Measurements from ENCODE around the gene PNLIPRP3.
"Not testable (repeated sequence)": the region's sequence is repeated elsewhere in the genome, so short reads cannot be mapped to it uniquely, and the experiment has no call there.

Gene PNLIPRP3

GRCh38 chr10:116427671-116428070 lies at the start of gene PNLIPRP3:
Gene PNLIPRP3 (plus strand): TSS chr10:116427847. CDS start chr10:116428013, 166 bp downstream.
- no peak for DNase-seq

- no peak for DNase-seq
Observed at GRCh38 chr10:116382290-116382689, 45.4 kb upstream of the PNLIPRP3 start.

- DNase-seq: no peak
Observed at GRCh38 chr10:116385311-116385710, 42.3 kb upstream of the PNLIPRP3 start.

GRCh38 chr10:116385994-116386809 lies 41.4 kb upstream of the PNLIPRP3 start:
- no peak for DNase-seq

- DNase-seq: not testable (repeated sequence)
Observed at GRCh38 chr10:116393246-116393831, 34.3 kb upstream of the PNLIPRP3 start.

GRCh38 chr10:116395223-116395985 lies 32.2 kb upstream of the PNLIPRP3 start:
- no peak for DNase-seq

GRCh38 chr10:116398224-116398623 lies 29.4 kb upstream of the PNLIPRP3 start:
- no peak for DNase-seq

- no peak for DNase-seq
Observed at GRCh38 chr10:116402858-116403257, 24.8 kb upstream of the PNLIPRP3 start.

GRCh38 chr10:116403740-116404250 lies 23.9 kb upstream of the PNLIPRP3 start:
- DNase-seq: no peak

GRCh38 chr10:116408719-116409118 lies 18.9 kb upstream of the PNLIPRP3 start:
- DNase-seq: no peak

GRCh38 chr10:116410351-116410750 lies 17.3 kb upstream of the PNLIPRP3 start:
- no peak for DNase-seq

- no peak for DNase-seq
Observed at GRCh38 chr10:116417821-116418220, 9.8 kb upstream of the PNLIPRP3 start.

GRCh38 chr10:116418389-116418788 lies 9.3 kb upstream of the PNLIPRP3 start:
- DNase-seq: no peak

GRCh38 chr10:116421815-116422214 lies 5.8 kb upstream of the PNLIPRP3 start:
- DNase-seq: no peak

- DNase-seq: no peak
Observed at GRCh38 chr10:116429288-116429977, 1.8 kb downstream of the PNLIPRP3 start.

- no peak for DNase-seq
Observed at GRCh38 chr10:116430288-116430687, 2.6 kb downstream of the PNLIPRP3 start.

GRCh38 chr10:116431598-116431997 lies 4.0 kb downstream of the PNLIPRP3 start:
- DNase-seq: no peak

- no peak for DNase-seq
Observed at GRCh38 chr10:116437076-116437692, 9.5 kb downstream of the PNLIPRP3 start.

- DNase-seq: no peak
Observed at GRCh38 chr10:116440330-116441030, 12.8 kb downstream of the PNLIPRP3 start.

GRCh38 chr10:116444527-116445142 lies 17.0 kb downstream of the PNLIPRP3 start:
- DNase-seq: no peak

GRCh38 chr10:116450861-116451260 lies 23.2 kb downstream of the PNLIPRP3 start:
- no peak for DNase-seq
